Measurements from ENCODE around the gene USP34. TPM values are rescaled to one million over a fixed set of nuclear protein-coding genes. Genes with fewer than 3 reads are reported as not detected.
"Not testable (repeated sequence)": the region's sequence is repeated elsewhere in the genome, so short reads cannot be mapped to it uniquely, and the experiment has no call there.

Gene USP34
- total RNA-seq, 6 experiments from 2014 or later, result 50.3 to 65.4 (median 58.5) TPM

DNA sequence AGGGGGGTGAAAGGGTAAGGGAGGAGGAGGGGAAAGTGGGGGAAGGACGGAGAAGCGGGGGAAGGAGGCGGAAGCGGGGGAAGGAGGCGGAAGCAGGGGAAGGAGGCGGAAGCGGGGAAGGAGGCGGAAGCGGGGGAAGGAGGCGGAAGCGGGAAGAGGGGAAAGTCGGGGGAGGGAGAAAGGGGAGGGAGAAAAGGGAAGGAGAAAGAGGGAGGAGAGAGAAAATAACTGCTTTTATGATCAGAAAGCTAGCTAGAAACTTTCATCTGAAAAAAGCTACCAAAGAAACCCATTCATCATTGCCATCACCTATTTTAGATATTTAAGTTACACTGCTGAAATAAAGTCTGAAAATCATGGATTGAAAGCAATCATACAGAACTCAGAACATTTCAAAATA lies 72.5 kb downstream of the USP34 start:
- DNase-seq, result no peak
- no peak overlapping the region for H3K4me3 Mint-ChIP-seq
- H3K27ac Mint-ChIP-seq, result no peak overlapping the region
- H3K36me3 Mint-ChIP-seq (ENCODE audit: low read depth), result no peaks in the 10 kb centered on the region
- TF ChIP-seq, protein P1, sequence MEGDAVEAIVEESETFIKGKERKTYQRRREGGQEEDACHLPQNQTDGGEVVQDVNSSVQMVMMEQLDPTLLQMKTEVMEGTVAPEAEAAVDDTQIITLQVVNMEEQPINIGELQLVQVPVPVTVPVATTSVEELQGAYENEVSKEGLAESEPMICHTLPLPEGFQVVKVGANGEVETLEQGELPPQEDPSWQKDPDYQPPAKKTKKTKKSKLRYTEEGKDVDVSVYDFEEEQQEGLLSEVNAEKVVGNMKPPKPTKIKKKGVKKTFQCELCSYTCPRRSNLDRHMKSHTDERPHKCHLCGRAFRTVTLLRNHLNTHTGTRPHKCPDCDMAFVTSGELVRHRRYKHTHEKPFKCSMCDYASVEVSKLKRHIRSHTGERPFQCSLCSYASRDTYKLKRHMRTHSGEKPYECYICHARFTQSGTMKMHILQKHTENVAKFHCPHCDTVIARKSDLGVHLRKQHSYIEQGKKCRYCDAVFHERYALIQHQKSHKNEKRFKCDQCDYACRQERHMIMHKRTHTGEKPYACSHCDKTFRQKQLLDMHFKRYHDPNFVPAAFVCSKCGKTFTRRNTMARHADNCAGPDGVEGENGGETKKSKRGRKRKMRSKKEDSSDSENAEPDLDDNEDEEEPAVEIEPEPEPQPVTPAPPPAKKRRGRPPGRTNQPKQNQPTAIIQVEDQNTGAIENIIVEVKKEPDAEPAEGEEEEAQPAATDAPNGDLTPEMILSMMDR (IDR thresholded peaks at IDR 0.05), result no peak
- H3K27me3 Mint-ChIP-seq (ENCODE audit: insufficient read depth), result no peaks in the 10 kb centered on the region
- no peaks in the 10 kb centered on the region for H3K4me1 Mint-ChIP-seq (ENCODE audit: low read depth)
- H3K9me3 Mint-ChIP-seq, result no peaks in the 10 kb centered on the region

DNA sequence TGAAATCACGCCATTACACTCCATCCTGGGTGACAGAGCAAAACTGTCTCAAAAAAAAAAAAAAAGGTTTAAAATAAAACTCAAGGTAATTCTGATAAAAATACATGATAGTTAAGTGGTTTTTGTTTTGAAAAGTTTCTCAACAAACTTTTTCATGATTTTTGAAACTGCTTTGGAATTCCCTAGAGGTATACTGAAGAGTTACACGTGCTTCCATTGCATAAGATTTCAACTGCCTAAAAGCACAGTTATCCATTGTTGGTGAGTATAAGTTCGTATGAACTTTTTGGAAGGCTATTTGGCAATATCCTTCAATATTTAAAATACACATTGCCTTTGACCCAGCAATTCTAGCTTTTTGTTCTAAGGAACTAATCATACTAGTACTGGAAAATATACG lies 74.9 kb downstream of the USP34 start:
- Mint-ChIP-seq H3K9me3 (no peaks in the 10 kb centered on the region), H3K4me1 (ENCODE audit: low read depth) (no peaks in the 10 kb centered on the region), H3K27ac (no peak overlapping the region), H3K4me3 (no peak overlapping the region), H3K27me3 (ENCODE audit: insufficient read depth) (no peaks in the 10 kb centered on the region), H3K36me3 (ENCODE audit: low read depth) (no peaks in the 10 kb centered on the region)
- TF ChIP-seq, protein P1 (IDR thresholded peaks at IDR 0.05), result peak; percentile 21; the same call in 1 of the 2 replicates
- no peak for DNase-seq

DNA sequence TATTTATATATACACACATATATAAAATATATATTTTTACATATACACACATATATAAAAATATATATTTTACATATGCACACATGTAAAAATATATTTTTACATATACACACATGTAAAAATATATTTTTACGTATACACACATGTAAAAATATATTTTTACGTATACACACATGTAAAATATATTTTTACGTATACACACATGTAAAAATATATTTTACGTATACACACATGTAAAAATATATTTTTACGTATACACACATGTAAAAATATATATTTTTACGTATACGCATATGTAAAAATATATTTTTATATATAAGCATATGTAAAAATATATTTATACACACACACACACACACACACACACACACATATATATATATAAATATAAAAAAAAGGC lies 83.3 kb downstream of the USP34 start:
- H3K27me3 Mint-ChIP-seq (ENCODE audit: insufficient read depth); H3K36me3 Mint-ChIP-seq (ENCODE audit: low read depth); H3K9me3 Mint-ChIP-seq: not testable (repeated sequence)

DNA sequence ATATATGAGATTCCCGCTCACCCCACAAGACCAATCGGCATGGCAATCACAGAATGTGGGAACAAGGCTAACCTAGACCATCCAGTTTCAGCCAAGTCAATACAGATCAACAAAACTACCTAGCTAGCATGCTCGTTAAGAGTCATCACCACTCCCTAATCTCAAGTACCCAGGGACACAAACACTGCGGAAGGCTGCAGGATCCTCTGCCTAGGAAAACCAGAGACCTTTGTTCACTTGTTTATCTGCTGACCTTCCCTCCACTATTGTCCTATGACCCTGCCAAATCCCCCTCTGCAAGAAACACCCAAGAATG lies 90.0 kb downstream of the USP34 start:
- not testable (repeated sequence) for H3K4me1 Mint-ChIP-seq (ENCODE audit: low read depth); H3K4me3 Mint-ChIP-seq; H3K27me3 Mint-ChIP-seq (ENCODE audit: insufficient read depth); H3K27ac Mint-ChIP-seq; H3K9me3 Mint-ChIP-seq; DNase-seq
- H3K36me3 Mint-ChIP-seq (ENCODE audit: low read depth), result peaks cover 53% of the 10 kb centered on the region

More for the DNA sequence above, 83.3 kb downstream of the USP34 start:
- H3K4me3 Mint-ChIP-seq; DNase-seq; H3K4me1 Mint-ChIP-seq (ENCODE audit: low read depth); H3K27ac Mint-ChIP-seq: not testable (repeated sequence)

DNA sequence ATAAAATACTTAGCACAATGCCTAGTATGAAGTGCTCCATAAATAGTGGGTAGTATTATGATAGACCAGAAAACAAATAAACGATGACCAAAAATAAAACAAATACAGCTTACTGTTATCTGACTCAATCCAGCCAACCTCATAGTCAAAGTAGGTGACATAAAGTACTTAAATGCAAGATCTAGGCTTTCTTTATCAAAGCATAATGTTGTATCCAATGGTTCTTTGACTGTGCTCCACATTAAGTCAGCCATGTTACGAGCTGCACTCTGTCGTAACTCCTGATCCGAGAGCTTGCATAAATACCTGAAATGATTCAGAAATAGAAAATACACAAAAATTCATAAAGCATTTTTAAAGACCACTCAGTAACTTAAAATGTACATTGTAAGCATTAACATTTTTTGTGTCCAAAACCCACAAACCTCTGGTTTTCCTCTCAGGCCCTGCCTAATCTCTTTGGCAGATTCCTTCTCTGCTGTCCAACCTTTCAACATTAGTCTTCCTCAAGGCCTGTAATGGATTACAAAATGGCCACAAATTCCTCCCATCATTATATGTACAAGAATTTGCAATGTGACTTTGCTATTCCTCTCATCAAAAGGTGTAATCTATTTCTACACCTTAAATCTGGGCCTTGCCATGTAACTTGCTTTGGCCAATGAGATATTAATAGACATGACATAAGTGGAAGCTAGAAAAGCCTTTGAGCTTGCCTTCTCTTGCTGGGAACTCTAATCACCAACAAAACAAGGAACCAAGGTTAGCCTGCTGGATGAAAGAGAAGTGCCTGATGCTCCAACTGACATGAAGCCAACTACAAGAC lies 90.6 kb downstream of the USP34 start:
- H3K27me3 Mint-ChIP-seq (ENCODE audit: insufficient read depth), result no peaks in the 10 kb centered on the region
- H3K4me1 Mint-ChIP-seq (ENCODE audit: low read depth), result no peaks in the 10 kb centered on the region
- TF ChIP-seq, protein P1 (IDR thresholded peaks at IDR 0.05), result no peak
- no peaks in the 10 kb centered on the region for H3K9me3 Mint-ChIP-seq
- no peak overlapping the region for H3K4me3 Mint-ChIP-seq
- no peak overlapping the region for H3K27ac Mint-ChIP-seq
- peaks cover 55% of the 10 kb centered on the region for H3K36me3 Mint-ChIP-seq (ENCODE audit: low read depth)
- DNase-seq, result no peak

DNA sequence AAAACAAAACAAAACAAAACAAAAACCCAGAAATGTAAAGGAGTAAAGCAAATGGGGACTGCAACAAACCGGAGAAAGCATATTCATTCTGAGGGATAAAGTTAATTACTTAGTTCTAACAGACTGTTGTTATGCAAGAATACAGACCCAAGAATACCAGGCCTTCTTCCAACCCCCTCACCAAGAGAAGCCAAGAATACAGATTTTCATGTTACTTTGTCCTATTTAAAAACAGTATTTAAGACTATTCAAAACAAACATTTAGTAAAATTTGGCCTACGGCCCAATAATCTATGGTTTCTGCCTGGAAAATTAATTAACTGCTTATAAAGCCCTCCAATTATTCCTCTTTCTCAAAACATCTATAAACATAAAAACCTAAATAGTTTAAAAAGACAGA lies 91.4 kb downstream of the USP34 start:
- TF ChIP-seq, protein P1 (IDR thresholded peaks at IDR 0.05), result no peak
- DNase-seq, result no peak
- Mint-ChIP-seq H3K4me1 (ENCODE audit: low read depth) (no peaks in the 10 kb centered on the region), H3K36me3 (ENCODE audit: low read depth) (peaks cover 58% of the 10 kb centered on the region), H3K27me3 (ENCODE audit: insufficient read depth) (no peaks in the 10 kb centered on the region), H3K27ac (no peak overlapping the region), H3K9me3 (no peaks in the 10 kb centered on the region), H3K4me3 (no peak overlapping the region)

Data from HFFc6 (cell line).